HG03457 (cell line): ENCODE data around the gene VWA3B.

Experiments used
- ATAC-seq: cut with Tn5 transposase; IDR thresholded peaks from one replicate; pipeline ENCODE4 v1.9.1; 2021; ENCODE audit warnings: moderate number of reproducible peaks; ENCODE audit not compliant: unreplicated experiment

Gene VWA3B

DNA sequence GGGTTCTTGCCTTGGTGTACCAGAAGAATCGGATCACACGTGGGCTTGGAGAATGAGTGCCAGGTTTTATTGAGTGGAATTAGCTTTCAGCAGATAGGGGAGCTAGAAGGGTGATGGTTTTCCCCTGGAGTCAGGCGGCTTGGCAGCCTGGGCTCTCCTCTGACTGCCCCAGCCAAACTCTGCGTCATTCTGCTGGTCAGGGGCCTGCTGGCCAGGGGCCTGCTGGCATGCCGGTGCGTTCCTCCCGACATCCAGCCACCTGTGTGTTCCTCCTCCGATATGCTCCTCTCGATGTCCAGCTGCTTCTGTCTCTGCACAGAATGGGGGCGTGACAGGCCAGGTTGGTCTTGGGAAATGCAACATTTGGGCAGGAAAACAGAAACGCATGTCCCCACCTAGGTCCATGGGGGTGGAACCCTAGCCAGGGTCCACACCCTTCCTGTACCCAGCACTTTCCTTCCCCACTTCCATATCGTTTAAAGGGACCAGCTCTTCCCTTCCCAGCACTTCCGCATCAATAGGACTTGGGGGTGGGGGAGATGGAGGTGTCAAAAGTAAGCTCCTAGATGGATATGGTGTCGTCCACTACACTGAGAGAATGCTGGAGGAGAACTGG, 85.3 kb downstream of the VWA3B start:
- ATAC-seq, result no peak

DNA sequence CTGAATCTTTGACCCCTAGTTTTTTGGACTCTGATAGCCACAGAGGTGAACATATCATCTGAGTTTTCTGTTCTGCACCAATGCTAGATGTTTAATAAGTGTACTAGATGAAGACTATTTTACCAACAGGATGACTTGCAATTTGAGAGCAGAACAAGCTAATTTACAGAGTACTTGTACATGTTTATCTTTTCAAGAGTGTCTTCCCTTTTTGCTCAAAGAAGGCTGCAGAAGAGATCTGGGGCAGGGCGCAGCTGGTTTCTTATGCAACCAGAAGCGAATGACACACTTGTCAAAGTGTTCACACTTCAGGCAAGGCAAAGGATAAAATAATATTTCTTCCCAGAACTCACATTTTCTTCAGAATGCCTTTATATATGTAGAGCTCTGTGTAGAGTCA, 86.0 kb downstream of the VWA3B start:
- no peak for ATAC-seq

DNA sequence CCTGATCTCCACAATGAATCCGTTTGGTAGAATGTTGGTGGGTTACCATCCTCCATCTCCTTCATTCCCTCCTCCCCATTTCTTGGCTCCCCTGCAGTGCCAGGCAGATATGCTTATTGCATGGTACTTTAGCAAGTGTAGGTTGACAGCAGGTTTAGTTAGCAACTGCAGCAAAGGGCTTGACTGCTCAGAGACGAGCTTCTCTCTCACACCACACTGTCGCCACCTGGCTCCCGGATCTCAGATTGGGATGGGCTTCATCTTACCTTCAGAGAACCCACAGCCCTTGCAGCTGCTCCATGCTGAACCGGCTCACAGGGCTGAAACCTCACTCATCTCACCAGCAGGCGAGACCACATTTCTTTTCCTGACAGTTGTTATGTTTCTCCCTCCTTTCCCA, 88.8 kb downstream of the VWA3B start:
- ATAC-seq, result no peak

DNA sequence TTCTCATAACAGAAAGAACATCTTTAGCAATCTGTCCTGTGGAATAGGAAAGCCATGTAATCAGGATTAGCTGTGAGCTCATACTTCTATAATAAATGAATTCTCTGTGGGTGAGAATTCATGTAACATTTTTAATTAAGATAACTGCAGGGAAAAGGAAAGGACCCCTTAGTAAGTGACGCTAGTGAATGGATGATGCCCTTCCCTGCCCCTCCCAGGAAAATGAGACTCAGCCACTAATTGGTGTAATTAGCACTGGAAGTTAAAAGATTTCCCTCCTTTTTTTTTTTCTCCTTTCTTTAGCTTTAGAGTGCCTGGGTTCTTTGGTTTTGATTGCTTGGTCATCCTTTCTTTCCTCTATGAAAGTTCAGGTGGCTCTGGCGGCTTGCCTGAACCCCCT, 90.3 kb downstream of the VWA3B start:
- no peak for ATAC-seq

DNA sequence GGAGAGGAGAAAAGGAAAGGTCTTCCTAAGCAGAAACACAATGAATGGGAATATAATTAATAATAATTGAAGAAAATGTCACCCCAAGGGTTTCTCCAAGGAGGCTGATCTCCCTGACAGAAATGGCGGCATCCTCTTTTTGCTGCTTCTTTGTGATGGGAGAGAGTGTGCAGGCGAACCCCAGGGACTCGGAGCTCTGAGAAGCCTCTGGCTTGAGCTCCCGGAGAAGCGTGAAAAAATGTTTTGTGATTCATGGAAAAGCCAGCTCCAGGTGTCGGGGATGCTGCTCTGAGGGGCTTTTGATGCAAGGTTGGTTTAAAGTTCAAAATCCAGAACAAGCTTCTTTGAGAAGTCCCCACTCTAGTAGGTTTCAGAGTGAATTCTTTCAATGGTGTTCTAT, 91.0 kb downstream of the VWA3B start:
- ATAC-seq, result no peak

GRCh38 chr2:98180456-98180855, 93.5 kb downstream of the VWA3B start:
- no peak for ATAC-seq

DNA sequence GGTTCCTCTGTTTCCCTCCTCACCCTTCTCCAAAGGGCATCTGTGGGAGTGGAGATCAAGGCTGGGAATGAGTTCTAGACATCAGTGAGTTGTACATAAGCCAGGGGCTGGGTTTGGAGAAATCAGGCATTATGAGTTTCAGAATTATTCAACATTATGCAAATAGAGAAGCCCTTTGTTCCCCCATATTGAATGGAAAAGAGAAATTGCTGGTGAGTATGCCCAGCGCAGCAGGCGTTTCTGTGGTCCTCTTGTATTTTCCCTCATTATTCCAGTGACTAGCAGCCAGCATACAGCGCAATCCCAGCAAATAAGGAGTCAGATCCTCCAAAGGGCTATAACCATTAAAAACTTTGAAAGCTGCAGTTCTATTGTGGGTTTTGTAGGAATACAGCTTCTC, 94.4 kb downstream of the VWA3B start:
- no peak for ATAC-seq

- no peak for ATAC-seq
These were observed 98.8 kb downstream of the VWA3B start for GRCh38 chr2:98185801-98186200.

DNA sequence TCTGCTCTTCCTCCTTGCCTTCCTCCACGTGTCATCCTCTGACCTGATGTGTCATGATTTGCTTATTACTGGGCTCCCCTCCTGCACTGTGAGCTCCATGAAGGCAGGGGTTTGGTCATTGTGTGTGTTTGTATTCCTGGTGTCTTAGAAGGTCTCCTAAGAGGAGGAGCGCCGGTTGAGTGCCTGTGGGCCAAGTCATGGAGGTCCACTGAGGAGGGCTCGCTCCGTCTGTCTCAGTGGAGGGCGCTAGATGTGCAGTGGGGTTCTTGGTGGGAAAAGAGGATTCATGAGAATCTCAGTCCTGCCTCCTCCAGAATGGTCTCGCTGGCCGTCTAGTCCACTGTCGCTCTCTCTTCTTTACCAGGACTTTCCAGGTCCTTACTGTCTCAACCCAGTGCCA, 100.2 kb downstream of the VWA3B start:
- ATAC-seq, result no peak

GRCh38 chr2:98188351-98189046, 101.5 kb downstream of the VWA3B start:
- no peak for ATAC-seq

DNA sequence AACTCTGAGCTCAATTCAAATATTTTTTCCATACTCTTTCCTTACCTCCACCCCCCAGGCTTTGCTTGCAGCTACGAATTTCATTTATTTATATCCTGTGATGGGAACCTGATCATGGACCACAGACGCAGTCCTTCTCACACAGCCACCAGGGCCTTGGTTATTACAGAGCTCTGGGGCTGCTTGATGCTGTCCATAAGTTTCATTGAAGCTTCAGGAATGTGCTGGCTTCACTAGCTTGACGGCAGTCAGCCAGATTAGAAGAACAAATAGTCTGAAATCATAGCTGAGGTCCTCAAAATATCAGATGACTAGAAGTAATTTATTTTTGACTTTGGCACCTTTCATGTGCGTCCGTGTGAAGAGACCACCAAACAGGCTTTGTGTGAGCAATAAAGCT, 104.9 kb downstream of the VWA3B start:
- ATAC-seq, result no peak

GRCh38 chr2:98201576-98201975, 114.6 kb downstream of the VWA3B start:
- ATAC-seq, result no peak

DNA sequence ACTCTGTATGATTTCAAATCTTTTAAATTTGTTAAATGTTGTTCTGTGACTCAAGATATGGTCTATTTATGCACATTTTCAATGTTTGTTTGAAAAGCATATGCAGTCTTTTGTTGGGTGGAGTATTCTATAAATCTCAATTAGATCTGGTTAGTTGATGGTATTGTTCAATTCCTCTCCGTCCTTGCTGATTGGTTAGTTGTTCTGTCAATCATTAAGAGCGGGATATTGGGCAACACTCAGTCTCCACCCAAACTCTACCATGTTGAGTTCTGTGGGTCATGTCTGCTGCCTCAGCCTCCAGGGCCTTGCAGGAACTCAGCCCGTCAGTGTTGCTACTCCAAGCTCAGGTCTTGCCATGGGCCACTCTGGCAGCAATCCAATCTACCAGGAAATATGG, 118.9 kb downstream of the VWA3B start:
- ATAC-seq, result no peak

GRCh38 chr2:98212092-98213000, 125.4 kb downstream of the VWA3B start:
- ATAC-seq, result no peak

- no peak for ATAC-seq
These were observed 129.6 kb downstream of the VWA3B start for GRCh38 chr2:98216616-98217015.

DNA sequence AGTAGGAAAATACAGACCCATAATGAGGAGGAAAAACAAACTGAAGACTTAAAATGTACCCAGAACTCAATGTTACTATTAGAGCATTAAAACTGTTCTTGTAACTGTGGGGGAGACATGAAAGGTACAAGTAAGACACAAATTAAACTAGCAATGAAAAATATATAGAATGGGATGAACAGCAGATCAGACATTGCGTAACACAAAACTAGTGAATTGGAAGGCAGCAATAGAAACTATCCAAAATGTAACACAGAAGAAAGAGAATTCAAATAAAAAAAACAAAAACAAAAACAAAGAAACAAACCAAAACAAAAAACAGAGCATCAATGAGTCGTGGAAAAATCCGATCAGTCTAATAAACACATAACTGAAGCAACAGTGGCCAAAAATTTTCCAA, 132.2 kb downstream of the VWA3B start:
- ATAC-seq, result no peak

GRCh38 chr2:98233941-98234340, 147.0 kb downstream of the VWA3B start:
- no peak for ATAC-seq

DNA sequence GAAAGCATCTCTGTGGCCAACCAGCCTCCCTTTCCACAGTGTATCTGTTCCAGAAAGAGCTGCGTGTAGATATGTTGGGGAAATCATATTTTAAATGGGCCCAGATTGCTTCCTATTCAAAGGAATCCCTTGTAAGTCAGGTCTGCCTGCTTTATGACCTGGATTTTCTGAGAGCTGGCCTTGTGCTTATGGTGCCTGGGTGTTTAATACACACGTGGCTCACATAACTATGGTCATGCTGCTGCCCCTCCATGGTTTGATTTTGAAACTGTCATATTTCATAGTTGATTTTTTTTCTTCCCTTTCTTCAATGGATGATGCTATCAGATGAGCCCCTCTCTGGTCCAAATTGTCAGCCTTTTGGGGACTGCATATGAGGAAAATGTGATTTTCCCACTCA, 147.8 kb downstream of the VWA3B start:
- no peak for ATAC-seq

GRCh38 chr2:98236935-98237334, 150.0 kb downstream of the VWA3B start:
- no peak for ATAC-seq

DNA sequence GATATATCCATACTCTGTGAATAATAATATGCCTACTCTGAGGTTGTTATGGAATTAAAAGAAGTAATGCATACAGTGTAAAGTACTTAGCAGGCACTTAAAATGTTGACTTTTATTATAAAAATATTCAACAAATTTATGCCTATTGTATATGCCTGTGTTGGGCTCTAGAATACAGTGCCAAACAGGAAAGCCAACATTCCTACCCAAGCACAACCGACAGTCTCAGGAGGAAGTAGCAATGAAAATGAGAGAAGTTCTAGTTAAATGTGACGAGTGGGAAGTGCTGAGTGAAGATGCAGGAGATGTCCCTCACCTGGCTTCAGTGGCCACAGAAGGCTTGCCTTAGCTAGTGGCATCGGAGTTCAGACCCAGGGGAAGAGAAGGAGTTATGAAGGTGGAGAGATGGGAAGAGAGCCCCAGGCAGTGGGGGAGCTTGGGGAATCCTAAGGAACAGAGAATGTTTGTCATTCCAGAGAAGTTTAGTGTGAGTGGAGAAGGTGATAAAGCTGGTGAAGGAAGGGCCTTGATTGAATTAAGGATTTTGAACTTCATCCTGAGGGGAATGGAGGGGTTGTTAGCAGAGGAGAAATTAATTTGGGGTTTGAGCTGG, 153.9 kb downstream of the VWA3B start:
- ATAC-seq, result no peak

DNA sequence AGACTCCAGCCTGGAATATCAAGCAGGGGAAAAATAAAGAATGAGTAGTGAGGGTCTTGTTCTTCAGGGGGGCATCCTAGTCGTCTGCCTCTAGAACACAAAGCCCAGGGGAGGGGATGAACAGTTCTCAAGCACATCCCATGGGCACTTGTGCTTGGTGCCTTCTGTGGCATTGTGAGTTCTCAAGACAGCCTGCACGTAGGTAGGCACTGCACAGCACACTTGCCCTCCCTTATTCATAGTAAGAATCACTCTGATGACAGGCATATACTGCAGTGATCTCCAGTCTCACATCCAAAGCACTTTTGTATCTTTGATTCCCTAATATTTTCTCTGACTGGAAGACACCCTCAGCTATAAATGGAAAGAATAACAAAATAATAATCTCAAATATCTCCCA, 154.6 kb downstream of the VWA3B start:
- no peak for ATAC-seq

- no peak for ATAC-seq
These were observed 155.0 kb downstream of the VWA3B start for GRCh38 chr2:98242003-98242402.
